ENCODE data around the gene PRKG1.

The PRKG1 gene

DNA sequence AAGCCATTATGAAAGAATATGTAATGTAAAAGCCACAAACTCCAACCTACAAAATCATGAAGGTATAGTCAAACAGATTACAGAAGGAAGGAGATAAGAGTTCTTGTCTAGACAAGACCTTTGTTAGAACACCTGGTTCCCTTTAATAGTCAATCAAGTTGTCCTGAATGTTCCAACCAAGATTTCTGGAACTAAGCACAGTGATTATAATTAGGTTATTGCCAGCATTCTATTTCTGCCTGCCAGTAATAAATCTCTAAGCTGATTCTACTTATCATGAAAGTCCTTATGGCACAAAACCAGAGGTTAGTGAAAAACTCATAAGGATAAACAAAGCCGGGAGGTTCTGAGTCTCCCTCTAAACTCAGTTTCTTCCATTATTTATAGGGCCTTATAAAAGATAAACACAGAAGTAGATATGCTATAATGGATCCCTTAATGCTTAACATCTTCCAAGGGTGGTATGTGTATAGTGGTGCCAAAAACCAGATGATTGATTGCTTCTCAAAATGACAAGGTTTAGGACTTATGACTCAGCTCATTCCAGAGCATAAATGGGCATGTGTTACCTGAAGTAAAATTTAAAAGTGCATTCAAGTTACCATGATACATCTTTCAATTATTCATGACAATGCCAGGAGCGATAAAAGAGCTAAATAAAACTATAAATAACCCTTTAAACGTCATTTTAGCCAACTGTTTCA, 387.9 kb downstream of the PRKG1 start:
- no peak for DNase-seq

DNA sequence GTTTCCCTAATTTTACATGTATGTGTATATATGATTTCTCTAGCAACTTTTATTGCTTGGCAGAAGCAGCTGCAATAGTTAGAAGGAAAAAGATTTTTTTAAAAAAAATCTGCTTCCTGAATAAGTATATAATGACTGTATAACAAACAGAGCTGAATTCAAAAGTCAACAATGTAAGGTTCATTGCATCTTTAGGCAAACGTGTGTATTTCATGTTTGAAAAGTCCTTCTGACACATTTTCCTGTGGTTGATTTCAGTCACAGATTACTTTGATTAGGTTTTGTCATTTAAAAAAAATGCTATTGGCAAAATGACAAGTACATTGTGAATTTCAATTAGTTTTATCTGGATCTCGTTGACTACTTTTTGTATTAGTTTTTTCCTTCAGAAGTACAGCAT, 394.1 kb downstream of the PRKG1 start:
- DNase-seq: no peak

DNA sequence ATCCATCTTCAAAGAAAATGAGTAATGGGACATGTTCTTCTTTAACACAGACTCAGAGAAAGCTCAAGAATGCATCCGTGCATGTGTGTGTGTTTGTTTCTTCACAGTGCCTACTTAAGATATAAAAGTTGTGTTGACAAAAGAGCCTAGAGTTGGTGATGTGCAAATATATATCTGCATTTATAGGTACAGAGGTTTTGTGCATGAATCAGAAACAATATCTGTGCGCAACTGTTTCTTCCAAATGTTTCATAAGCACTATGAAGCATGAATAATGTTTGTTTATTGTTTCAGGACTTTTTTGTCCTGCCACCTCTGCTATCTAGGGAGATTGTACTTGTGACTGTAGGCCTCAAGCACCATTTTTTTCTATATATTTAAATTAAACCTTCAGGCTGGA, 395.4 kb downstream of the PRKG1 start:
- DNase-seq: no peak

DNA sequence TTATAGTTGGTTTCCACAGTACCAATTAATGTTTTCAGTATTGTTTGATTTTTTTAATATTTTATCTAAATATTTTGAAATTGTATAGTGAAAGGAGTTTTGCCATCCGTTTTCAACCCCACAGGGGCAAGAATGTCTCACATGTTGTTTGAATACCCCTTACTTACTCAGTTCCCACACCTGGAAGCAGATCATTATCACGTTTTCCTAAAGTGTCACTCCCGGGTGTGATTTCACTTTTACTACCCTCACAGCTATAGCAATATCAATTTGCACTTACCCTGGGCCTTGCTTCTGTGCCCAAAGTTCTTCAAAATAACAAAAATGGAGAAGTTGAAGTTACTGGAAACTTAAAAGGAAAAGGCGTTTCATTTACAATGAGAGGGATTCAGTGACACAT, 397.0 kb downstream of the PRKG1 start:
- DNase-seq: no peak

DNA sequence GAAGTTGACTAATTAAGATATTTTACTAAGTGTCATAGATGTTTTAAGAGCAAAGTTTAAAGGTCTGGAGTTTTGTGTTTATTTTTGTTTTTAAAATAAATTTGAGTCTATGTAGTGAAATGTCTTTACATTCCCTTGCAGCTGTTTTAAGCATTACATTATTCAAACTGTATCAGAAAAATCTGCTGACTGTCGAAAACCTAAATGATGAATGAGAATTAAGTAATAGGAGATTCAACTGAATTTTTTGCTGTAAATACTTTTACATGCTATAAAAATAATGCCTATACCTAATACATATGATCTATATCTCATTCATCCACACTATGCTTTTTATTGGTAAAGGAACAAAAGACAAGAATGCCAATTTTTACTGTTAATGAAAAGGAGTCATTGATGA, 397.9 kb downstream of the PRKG1 start:
- DNase-seq: no peak

DNA sequence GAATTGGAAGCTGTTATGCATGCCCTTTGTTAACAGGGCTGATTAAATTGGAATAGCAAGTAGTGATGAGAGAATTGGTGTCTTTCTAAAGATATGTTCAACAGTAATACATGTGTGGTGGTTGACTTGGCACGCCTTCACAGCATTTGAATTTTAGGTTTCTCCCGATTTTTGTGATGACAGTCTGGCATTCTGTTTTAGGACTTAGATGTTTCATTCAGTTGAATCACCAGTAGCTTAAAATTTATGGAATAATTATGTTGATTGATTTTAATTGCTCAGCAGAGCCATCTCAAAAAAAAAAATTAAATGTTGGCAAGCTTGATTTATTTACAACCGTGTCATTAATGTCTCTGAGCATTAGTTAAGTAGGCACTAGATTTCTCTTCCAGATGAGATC, 405.4 kb downstream of the PRKG1 start:
- no peak for DNase-seq

DNA sequence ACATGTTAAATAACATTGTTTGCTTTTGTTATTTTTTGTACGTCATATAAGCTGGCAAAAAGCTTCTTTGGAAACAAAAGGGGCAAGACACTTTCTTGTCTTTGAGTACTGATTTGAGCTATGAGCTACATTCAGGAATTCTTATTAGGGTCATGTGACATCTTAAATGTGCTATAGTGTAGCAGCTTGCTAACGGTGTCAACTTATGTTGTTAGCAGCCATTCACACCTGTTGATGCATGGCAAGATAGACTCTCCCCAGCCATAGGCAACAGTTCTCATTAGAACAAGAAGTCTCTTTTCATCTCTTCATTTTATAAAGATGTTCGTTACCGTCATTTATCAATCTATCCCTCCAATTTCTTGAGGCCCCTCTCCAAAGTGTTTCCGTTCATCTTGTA, 411.4 kb downstream of the PRKG1 start:
- DNase-seq: no peak

DNA sequence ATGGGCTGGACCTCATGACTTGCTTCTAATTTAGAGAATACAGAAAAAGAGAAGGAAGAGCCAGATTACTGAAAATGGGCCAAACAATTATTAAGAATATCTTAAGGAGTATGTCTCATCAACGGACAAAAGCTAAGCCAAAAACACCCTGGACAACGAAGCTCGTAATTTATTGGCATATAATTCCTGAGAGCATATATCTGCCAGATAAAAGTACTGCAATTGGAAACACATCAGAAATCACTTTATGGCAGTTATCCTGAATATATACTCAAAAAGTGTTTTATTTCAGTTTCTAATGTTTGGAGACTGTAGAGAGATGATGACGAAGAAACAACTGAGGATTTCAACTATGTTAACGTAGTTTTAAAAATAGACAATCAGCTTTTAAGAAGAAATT, 413.3 kb downstream of the PRKG1 start:
- no peak for DNase-seq

DNA sequence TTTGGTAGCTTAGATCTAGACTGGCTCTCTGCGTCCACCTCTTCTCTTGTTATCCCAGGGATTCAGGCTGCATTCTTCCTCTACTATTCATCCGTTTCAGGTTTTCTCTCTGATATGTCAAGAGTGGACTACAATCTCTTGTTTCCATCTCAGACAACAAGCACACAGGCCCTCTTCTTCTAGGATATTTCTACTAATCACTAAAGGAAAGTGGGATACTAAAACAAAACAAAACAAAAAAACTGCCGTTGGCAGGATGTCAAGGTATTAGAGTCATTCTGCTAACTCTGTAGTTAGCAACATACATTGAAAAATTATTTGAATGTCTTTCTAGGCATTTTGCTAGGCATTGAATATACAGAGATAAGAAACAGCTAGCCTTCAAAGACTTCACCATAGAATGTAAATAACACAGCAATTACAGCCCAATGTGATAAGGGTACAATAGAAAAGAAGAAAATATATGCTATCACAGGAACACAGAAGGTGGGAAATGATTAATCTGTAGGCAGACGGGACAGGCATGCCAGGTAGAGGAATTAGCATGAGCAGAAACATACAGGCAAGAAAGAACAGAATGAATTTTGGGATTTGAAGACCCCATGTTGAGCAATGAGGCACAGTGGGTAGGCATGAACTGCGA, 414.6 kb downstream of the PRKG1 start:
- no peak for DNase-seq

DNA sequence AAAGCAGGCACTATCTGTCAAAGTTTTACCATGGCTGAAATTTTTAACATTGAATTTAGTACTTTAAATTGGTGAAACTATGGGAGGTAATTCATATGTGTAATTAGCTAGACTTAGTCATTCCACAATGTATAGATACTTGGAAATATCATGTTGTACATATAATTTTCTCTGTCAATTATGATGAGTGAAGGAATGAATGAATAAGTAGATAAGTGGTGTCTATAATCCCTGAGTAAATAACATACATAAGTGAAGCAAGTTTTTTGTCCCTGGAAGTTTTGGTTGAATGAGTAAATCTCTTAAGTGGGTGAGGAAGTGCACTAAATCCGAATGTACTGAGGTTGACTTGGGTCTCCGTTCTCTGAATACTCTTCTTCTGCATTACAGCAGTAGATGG, 424.1 kb downstream of the PRKG1 start:
- DNase-seq: no peak

DNA sequence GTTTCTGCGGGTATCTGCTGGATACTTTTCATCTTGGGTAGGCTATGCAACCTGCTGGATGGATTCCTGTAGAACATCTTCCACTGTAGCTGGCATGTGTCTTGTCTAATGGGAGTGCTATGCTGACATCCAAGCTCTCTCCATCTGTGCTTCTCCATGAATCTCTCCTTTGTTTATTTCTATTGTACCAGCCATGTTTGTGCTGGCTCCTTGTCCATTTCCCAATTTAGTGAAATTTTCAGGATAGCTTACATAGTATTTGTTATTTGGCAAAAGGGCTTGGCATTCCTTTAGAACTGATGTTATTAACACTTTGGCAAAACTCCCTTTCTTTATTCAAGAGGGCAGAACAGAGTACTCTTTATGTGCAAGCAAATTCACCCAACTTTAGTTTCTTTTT, 427.1 kb downstream of the PRKG1 start:
- DNase-seq: no peak

DNA sequence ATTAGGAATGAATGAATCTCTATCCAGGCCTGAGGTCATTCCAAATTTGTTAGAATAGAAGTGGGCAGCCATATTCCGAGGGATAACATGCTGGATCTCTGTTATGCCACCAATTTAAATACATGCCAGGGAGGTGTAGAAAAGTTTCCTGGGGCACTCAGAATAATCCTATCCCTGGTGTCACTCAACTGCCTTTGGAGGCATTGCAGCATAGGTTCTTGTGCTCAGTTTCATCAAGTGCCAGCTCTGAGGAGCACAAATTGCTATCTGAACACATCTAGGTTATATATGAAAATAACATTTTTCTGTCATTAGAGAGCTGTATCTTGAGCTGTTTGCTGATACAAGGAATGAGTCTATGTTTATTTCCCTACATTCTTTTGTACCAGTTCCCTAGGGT, 427.8 kb downstream of the PRKG1 start:
- no peak for DNase-seq

DNA sequence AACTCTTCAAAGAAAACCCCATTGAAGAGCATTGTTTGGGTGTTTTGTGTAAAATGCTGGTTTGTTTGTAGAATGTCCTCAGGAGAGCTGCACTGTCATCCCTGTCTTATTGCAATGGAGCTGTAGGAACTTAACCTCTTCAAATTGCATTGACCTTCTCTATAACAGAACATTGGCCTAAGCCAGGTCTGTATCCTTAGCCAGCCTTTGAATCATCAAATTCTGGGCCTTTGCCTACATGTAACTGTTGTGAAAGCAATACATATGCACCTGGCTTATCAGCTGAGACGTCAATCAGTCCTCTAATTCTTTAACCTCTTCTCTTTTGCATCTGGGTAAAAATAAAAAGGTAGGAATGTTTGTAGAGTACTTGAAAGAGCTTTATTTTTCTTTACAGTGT, 429.1 kb downstream of the PRKG1 start:
- no peak for DNase-seq

DNA sequence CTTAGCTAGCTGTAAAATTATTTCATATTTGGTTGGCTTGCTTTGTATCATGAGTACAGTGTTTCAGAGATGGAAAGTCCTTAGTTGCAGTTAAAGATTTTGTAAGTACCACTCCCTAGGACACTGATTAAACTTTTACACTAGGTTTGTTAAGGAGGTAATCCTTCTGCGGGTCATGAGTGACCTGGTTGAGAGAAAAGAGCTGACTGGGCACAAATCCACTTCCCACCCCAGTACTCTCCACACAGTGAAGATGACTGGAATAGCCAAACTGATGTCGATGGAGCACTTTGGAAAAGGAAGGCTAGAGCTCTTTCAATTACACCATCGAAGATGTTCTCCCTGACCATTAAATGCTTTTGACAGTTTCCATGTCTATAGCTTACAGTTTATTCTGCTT, 433.2 kb downstream of the PRKG1 start:
- DNase-seq: no peak

DNA sequence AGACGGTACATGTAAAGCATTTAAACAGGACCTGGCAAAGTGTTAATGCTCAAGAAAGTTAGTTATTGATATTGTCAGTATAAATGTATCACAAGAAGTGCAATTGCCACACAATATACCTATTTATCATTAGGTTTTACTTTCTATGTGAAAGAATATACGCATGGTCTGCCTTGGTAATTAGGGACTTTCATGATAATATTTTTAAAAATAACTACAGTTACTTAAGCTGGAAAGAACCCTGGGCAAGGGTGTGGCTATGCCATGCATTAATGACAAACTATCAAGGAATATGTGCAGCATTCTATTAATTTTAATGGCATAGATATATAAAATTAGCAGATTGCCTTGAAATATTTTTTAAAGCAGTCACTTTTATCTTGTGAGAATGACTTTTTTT, 433.9 kb downstream of the PRKG1 start:
- DNase-seq: no peak

DNA sequence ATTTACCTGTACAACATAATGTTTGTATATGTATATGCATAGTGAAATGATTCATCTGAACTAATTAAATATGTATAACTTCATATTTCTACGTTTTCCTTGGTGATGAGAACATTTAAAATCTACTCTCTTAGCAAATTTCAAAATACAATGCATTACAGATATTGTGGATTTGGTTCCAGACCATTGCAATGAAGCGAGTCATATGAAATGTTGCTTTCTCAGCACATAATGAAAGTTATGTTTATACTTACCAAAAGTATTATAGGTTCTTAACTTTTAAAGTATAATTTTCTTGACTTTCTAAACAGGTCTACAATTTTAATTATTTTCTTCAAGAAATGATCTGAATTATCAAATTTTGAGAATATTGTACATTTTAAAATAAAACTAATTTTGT, 435.9 kb downstream of the PRKG1 start:
- no peak for DNase-seq

DNA sequence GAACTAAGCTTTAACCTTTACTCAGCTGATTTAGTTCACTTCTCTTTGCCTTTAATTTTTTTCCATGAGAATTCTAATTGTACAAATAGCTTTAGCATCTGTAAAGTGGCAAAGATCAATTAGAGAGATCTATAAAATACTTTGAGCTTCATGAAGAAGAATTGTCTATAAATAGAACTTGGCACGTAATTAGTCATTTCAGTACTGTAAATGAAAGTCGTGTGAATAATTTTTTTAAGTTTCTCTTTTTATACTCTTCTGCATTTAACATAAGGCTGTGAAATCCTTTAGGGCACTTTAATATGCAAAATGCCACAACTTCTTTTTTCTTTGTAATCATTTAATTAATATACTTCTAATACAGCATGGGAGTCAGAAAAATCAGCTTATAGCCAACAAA, 447.3 kb downstream of the PRKG1 start:
- no peak for DNase-seq

DNA sequence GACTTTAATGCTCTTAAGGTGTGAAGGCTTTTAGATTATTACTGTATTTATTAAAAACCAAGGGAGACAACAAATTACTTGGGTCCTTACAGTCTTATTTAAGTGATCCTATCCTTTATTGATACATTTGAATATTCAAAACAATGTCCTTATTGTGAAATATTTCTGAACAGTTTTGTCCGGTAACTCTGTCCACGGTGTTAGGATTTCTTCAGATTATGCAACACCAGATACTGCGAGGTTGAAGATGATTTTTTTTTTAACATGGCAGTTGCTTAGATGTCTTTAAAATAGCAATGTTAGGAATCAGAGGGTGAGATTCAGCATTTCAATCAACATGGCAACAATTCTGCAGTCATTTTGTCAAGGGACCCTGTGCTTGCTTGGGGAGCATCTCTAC, 448.6 kb downstream of the PRKG1 start:
- DNase-seq: no peak

DNA sequence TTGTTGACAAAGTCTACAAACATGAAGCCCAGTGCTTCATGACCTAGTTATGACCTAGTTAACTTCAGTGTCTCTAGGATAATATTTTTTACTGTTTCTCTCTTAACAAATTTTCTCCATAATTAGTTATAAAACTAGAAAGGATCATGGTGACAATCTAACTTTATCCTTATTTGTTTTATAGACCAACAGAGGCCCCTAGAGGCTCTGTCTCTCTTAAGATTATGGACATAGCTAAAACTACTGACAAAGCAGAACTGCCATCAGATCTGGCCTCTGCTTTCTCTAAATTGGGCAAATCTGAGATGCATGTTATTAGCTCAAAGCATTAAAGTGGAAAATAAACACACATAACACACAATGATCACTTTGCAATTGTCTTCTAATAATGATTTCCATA, 449.2 kb downstream of the PRKG1 start:
- DNase-seq: no peak

DNA sequence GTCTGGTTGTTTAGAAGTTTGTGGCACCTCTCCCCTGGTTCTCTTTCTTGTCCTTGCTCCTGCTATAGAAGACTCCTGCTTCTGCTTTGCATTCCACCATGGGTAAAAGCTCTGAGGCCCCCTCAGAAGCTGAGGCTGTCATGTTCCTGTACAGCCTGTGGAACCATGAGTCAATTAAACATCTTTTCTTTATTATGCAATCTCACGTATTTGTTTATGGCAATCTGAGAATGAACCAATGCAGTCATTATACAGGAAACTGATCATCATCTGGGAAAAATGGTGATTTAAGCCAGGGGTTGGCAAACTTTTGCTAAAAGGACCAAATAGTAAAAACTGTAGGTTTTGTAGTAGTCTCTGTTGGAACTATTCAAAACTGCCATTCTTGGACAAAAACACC, 449.8 kb downstream of the PRKG1 start:
- DNase-seq: no peak

DNA sequence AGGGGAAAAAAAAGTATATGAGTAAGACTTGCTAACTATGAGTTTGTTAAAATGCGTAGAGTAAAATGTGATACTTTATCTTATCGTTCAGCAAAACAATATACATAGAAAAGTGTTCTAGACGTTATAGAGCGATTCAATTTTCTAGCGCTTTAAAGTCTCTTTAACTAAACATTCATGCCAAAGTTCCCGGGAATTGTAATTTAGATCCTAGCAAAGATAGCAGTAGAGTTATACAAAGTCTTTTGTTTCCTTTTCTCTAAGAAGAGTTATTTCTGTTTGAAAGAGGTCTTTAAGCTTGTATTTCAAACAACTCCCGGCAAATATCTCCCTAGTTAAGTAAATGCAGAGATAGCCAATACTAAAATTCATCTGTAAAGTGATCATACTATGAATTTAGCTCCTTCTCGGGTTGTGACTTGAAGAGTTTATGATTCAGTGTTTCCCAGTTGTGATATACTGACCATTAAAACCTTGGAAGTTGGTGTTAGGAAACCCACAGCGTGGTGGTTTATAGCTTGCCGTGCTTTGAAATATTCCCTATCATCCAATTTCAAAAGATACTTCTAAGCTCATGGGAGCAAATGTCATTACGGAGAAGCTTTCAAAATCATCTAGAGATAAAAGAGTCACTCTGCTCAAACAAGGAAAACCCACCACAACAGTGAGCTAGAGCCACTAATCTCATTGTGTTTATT, 453.4 kb downstream of the PRKG1 start:
- no peak for DNase-seq

DNA sequence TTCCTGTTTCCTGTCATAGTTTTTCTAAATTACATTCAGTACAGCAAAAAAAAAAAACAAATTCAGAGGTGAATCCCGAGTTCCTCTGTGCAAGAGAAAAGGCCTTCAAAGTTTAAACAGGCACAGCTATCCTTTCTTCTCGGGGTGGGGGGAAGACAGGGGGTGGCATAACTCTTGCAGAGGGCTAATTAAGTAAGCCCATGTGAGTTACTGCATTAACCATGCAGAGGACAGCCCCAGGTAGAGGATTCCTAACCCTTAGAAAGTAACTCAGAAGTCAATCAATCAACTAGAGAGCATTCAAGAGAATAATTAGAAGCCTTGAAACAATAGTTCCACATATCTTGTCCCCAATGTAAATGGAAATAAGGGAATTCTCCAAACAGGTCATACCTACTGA, 454.2 kb downstream of the PRKG1 start:
- DNase-seq: no peak

DNA sequence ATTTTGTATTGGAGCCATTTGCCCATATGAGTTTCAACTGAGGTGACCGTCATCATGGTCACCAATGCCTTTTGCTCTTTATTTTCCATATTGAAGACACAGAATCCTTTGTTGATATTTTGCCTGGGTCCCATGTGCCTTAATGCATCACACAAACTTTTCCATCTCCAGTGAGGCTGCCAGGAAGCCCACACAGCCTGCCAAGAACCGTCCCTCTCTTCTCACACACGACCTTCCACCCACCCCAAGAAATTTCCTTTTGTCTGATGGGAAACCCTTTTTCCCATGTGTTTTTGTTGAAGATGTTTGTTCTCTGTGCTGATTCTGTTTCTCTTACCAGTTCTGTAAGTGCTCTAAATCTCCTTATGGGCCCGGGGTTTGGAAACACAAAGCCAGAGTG, 456.3 kb downstream of the PRKG1 start:
- DNase-seq: no peak

DNA sequence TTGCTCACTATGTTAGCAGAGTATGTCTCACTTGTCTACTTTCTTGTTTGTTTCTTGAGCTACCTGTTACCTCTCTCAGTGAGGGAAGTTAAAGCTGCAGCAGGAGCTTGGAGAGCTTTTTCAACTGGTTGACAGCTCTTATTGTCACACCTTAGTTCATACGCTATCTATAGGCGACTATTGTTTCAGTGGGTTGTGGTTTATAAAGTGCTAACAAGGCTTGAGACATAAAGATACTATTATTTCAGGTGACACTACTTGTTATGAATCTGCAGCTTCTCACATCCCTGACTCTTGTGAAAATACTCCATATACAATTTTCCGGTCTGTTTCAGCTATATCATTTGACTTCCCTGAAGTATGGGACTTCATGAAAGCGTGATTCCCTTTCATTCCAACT, 457.8 kb downstream of the PRKG1 start:
- no peak for DNase-seq

DNA sequence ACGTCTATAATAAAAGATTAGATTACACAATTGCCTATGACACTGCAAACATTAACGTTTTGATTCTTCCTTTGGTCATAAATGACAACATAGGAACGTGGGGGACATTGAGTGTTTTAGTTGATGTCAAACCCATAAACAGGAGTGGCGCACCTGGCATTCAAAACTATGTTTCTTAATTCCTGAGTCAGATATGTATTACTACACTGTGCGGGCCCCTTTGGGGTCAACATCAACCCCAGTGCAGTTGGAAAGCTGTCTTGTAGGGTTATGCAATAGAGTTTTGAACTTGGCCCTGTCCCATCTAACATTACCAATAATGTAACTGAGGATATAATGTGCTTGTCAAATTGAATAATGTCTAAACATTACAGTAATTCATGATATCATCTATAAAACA, 468.6 kb downstream of the PRKG1 start:
- no peak for DNase-seq
